Lower leg skin (tissue), 3 donors: Measurements from ENCODE around the gene POU5F1.

Experiments
- POLR2A ChIP-seq, 2 donors: fragments of 450-650 bp; IDR thresholded peaks; one replicate each; pipeline ENCODE4 v1.6.1; 2016 to 2017; ENCODE audit warnings: antibody characterized with exemption in 2 of 2, mild to moderate bottlenecking in 1 of 2, moderate library complexity in 1 of 2
- TF ChIP-seq, protein P1 (sequence below), 3 donors: fragments of 450-650 bp; IDR thresholded peaks; one replicate each; pipeline ENCODE4 v1.5.1; 2016; ENCODE audit warnings: antibody characterized with exemption in 3 of 3, mild to moderate bottlenecking in 3 of 3, moderate library complexity in 2 of 3

DNA sequence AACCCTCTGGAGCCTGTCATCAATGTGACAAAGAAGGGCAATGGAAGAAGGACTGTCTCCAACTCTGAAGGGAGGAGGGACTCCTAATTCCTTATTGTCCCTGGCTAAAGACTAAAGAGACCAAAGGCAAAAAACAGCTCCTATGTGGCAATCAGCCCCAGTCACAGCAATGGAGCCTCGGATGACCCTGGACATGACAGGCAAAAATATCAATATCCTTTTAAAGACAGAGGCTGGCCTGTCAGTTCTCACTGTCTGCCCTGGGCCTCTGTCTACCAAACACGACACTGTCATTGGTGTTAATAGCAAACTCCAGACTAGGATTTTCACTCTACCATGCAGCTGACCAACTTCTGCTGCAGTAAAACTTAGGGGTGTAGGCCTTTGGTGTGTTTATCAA lies 38.0 kb upstream of the POU5F1 start:
- TF ChIP-seq, protein P1, sequence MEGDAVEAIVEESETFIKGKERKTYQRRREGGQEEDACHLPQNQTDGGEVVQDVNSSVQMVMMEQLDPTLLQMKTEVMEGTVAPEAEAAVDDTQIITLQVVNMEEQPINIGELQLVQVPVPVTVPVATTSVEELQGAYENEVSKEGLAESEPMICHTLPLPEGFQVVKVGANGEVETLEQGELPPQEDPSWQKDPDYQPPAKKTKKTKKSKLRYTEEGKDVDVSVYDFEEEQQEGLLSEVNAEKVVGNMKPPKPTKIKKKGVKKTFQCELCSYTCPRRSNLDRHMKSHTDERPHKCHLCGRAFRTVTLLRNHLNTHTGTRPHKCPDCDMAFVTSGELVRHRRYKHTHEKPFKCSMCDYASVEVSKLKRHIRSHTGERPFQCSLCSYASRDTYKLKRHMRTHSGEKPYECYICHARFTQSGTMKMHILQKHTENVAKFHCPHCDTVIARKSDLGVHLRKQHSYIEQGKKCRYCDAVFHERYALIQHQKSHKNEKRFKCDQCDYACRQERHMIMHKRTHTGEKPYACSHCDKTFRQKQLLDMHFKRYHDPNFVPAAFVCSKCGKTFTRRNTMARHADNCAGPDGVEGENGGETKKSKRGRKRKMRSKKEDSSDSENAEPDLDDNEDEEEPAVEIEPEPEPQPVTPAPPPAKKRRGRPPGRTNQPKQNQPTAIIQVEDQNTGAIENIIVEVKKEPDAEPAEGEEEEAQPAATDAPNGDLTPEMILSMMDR (IDR thresholded peaks at IDR 0.05), result no peak
- TF ChIP-seq POLR2A (IDR thresholded peaks at IDR 0.05), result no peak
